Femur (tissue), 1 donor: ENCODE data around the gene TAF1C.
"Not testable (repeated sequence)": the region's sequence is repeated elsewhere in the genome, so short reads cannot be mapped to it uniquely, and the experiment has no call there.

ENCODE experiments used
- DNase-seq: peaks from one replicate; pipeline ENCODE4 v3.0.0-alpha.2; 2017

Gene TAF1C

GRCh38 chr16:84186685-84187437, at the start of gene TAF1C:
Gene TAF1C (minus strand): TSS chr16:84187057. CDS start chr16:84184988, 2,069 bp downstream.
- peak; percentile 94 for DNase-seq

GRCh38 chr16:84234321-84235241, 47.7 kb upstream of the TAF1C start:
- peak; percentile 47 for DNase-seq

GRCh38 chr16:84233748-84234147, 46.9 kb upstream of the TAF1C start:
- no peak for DNase-seq

- DNase-seq = no peak
These were observed 46.1 kb upstream of the TAF1C start for GRCh38 chr16:84232969-84233368.

- DNase-seq = no peak
These were observed 45.2 kb upstream of the TAF1C start for GRCh38 chr16:84232060-84232459.

- DNase-seq = peak; percentile 33
These were observed 42.6 kb upstream of the TAF1C start for GRCh38 chr16:84229471-84229870.

- DNase-seq = peak; percentile 81
These were observed 41.5 kb upstream of the TAF1C start for GRCh38 chr16:84228256-84228838.

GRCh38 chr16:84227548-84227947, 40.7 kb upstream of the TAF1C start:
- DNase-seq = no peak

- DNase-seq = no peak
These were observed 39.2 kb upstream of the TAF1C start for GRCh38 chr16:84226026-84226425.

- no peak for DNase-seq
These were observed 38.7 kb upstream of the TAF1C start for GRCh38 chr16:84225571-84225970.

- DNase-seq = no peak
These were observed 38.3 kb upstream of the TAF1C start for GRCh38 chr16:84225126-84225525.

- DNase-seq = no peak
These were observed 37.7 kb upstream of the TAF1C start for GRCh38 chr16:84224554-84224953.

GRCh38 chr16:84223456-84223855, 36.6 kb upstream of the TAF1C start:
- DNase-seq = no peak

- DNase-seq = no peak
These were observed 34.0 kb upstream of the TAF1C start for GRCh38 chr16:84220851-84221250.

GRCh38 chr16:84218956-84219355, 32.1 kb upstream of the TAF1C start:
- DNase-seq = no peak

GRCh38 chr16:84218176-84218823, 31.4 kb upstream of the TAF1C start:
- DNase-seq = no peak

- DNase-seq = not testable (repeated sequence)
These were observed 29.3 kb upstream of the TAF1C start for GRCh38 chr16:84216144-84216543.

GRCh38 chr16:84215531-84215930, 28.7 kb upstream of the TAF1C start:
- no peak for DNase-seq

- no peak for DNase-seq
These were observed 27.7 kb upstream of the TAF1C start for GRCh38 chr16:84214451-84215066.

GRCh38 chr16:84212631-84213030, 25.8 kb upstream of the TAF1C start:
- no peak for DNase-seq

GRCh38 chr16:84212154-84212553, 25.3 kb upstream of the TAF1C start:
- no peak for DNase-seq

GRCh38 chr16:84209989-84210388, 23.1 kb upstream of the TAF1C start:
- no peak for DNase-seq

GRCh38 chr16:84207879-84208278, 21.0 kb upstream of the TAF1C start:
- DNase-seq = no peak
